MCF 10A (cell line): ENCODE measurements around the gene NEK11. TPM values are rescaled to one million over a fixed set of nuclear protein-coding genes. Genes with fewer than 3 reads are reported as not detected.

ENCODE experiments used
- BruUV-seq: library from RNA; stranded (reverse); fragments of 400-500 nt; replicated peaks from 2 replicates; lab custom pipeline; 2021; lab: Mats Ljungman, UMichigan
- CTCF ChIA-PET: fragments of 300-600 bp; sonication (Branson Sonifier 250); formaldehyde crosslinking; extraction: SDS; loops from one replicate; lab custom pipeline; 2021; ENCODE audit warnings: antibody characterized with exemption, inconsistent platforms; lab: Yijun Ruan, JAX
- POLR2A ChIA-PET: fragments of 300-600, 350-650 bp; sonication (Branson Sonifier 250); formaldehyde crosslinking; extraction: SDS; loops from one replicate; lab custom pipeline; 2020; ENCODE audit warnings: antibody characterized with exemption, inconsistent platforms; lab: Yijun Ruan, JAX
- DNase-seq: peaks from one replicate; pipeline ENCODE4 v3.0.0-alpha.2; 2018; ENCODE audit not compliant: unreplicated experiment
- H3K27ac Mint-ChIP-seq: one replicate; pipeline ENCODE4 v1.8.0; 2022; ENCODE audit warnings: mild to moderate bottlenecking, low read depth, mixed read lengths; ENCODE audit not compliant: unreplicated experiment
- H3K27me3 Mint-ChIP-seq: one replicate; pipeline ENCODE4 v1.8.0; 2022; ENCODE audit warnings: mixed read lengths; ENCODE audit not compliant: insufficient read depth, unreplicated experiment
- H3K36me3 Mint-ChIP-seq: one replicate; pipeline ENCODE4 v1.8.0; 2022; ENCODE audit warnings: mild to moderate bottlenecking, moderate library complexity, mixed read lengths; ENCODE audit not compliant: insufficient read depth, unreplicated experiment
- H3K4me1 Mint-ChIP-seq: one replicate; pipeline ENCODE4 v1.8.0; 2022; ENCODE audit warnings: mixed read lengths; ENCODE audit not compliant: insufficient read depth, unreplicated experiment
- H3K4me3 Mint-ChIP-seq: one replicate; pipeline ENCODE4 v1.8.0; 2022; ENCODE audit warnings: mild to moderate bottlenecking, moderate library complexity, mixed read lengths; ENCODE audit not compliant: unreplicated experiment
- H3K9me3 Mint-ChIP-seq: one replicate; pipeline ENCODE4 v1.8.0; 2022; ENCODE audit warnings: mixed read lengths; ENCODE audit not compliant: unreplicated experiment
- intact Hi-C: fragments of 100-400 bp; cut with micrococcal nuclease; formaldehyde crosslinking; loops from 2 replicates; pipeline ENCODE4 v1.14.1; 2022
- total RNA-seq: library from RNA; stranded (reverse); gene quantifications from 2 replicates; pipeline ENCODE4 v1.2.3, GENCODE V29; 2022
- TF ChIP-seq, protein P1 (sequence below): fragments of 200-600 bp; IDR thresholded peaks from one replicate; pipeline ENCODE4 v1.8.0; 2022; ENCODE audit warnings: antibody characterized with exemption, mild to moderate bottlenecking; ENCODE audit not compliant: unreplicated experiment

The NEK11 gene
- total RNA-seq, 1 experiment from 2014 or later: 6.9 TPM

DNA sequence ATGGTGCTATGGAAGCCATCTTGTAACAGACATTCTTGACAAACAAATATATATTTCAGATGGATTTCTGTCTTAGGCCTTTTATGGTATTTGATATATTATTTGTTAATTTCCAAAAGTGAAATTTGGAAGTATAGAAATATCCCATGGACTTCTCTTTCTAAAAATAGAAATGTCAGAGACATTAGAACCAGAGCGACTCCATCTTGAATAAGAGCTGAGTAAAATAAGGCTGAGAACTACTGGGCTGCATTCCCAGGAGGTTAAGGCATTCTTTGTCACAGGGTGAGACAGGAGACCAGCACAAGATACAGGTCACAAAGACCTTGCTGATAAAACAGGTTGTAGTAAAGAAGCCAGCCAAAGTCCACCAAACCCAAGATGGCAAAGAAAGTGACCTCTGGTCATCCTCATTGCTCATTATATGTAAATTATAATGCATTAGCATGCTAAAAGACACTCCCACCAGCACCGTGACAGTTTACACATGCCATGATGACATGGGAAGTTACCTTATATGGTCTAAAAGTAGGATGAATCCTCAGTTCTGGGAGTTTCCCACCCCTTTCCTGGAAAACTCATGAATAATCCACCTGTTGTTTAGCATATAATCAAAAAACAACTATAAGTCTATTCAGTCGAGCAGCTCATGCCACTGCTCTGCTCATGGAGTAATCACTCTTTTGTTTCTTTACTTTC, 146.0 kb downstream of the NEK11 start:
- ChIA-PET POLR2A (interaction anchor here (0.7 kb wide), 1 partner anchor 216 kb away, joined by 3 read pairs; no protein-coding TSS in a partner anchor), CTCF (no interaction called here)
- TF ChIP-seq, protein P1, sequence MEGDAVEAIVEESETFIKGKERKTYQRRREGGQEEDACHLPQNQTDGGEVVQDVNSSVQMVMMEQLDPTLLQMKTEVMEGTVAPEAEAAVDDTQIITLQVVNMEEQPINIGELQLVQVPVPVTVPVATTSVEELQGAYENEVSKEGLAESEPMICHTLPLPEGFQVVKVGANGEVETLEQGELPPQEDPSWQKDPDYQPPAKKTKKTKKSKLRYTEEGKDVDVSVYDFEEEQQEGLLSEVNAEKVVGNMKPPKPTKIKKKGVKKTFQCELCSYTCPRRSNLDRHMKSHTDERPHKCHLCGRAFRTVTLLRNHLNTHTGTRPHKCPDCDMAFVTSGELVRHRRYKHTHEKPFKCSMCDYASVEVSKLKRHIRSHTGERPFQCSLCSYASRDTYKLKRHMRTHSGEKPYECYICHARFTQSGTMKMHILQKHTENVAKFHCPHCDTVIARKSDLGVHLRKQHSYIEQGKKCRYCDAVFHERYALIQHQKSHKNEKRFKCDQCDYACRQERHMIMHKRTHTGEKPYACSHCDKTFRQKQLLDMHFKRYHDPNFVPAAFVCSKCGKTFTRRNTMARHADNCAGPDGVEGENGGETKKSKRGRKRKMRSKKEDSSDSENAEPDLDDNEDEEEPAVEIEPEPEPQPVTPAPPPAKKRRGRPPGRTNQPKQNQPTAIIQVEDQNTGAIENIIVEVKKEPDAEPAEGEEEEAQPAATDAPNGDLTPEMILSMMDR: no peak
- no peak overlapping the region for H3K27ac Mint-ChIP-seq
- no peaks in the 10 kb centered on the region for H3K27me3 Mint-ChIP-seq
- no TSS peak for BruUV-seq
- DNase-seq: no peak
- no peaks in the 10 kb centered on the region for H3K4me1 Mint-ChIP-seq
- H3K9me3 Mint-ChIP-seq: no peaks in the 10 kb centered on the region
- intact Hi-C loops: no loop called here
- no peak overlapping the region for H3K4me3 Mint-ChIP-seq
- H3K36me3 Mint-ChIP-seq: peaks cover 7% of the 10 kb centered on the region

GRCh38 chr3:131174752-131175151, 148.1 kb downstream of the NEK11 start:
- intact Hi-C loops: no loop called here
- DNase-seq: no peak
- peaks cover 7% of the 10 kb centered on the region for H3K36me3 Mint-ChIP-seq
- no peak overlapping the region for H3K27ac Mint-ChIP-seq
- TF ChIP-seq, protein P1: no peak
- ChIA-PET POLR2A (interaction anchor here (0.6 kb wide), 1 partner anchor 133 kb away, joined by 3 read pairs; no protein-coding TSS in a partner anchor), CTCF (no interaction called here)
- BruUV-seq: no TSS peak
- no peaks in the 10 kb centered on the region for H3K27me3 Mint-ChIP-seq
- H3K4me1 Mint-ChIP-seq: no peaks in the 10 kb centered on the region
- H3K4me3 Mint-ChIP-seq: no peak overlapping the region
- H3K9me3 Mint-ChIP-seq: no peaks in the 10 kb centered on the region

DNA sequence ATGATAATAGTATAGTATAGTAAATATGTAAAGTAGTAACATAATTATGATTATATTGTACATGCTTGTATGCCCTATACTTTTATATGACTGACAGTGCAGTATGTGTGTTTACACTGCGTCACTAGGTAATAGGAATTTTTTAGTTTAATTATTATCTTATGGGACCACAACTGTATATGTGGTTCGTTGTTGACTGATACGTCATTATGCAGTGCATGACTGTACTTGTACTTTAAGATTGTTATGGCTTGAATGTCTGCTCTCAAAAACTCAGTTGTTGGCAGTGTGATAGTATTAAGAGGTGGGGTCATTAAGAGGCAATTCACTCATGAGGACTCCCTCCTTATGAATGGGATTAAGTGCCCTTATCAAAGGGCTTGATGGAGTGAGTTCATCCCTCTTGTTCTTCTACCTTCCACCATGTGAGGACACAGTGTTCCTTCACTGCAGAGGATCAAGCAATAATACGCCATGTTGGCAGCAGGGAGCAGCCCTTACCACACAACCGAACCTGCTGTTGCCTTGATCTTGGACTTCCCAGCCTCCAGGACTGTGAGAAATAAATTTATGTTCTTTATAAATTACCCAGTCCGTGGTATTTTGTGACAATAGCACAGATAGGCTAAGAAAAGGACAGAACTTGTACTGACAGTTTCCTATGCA, 152.2 kb downstream of the NEK11 start:
- no peak overlapping the region for H3K4me3 Mint-ChIP-seq
- no TSS peak for BruUV-seq
- H3K4me1 Mint-ChIP-seq: no peaks in the 10 kb centered on the region
- ChIA-PET POLR2A (no interaction called here), CTCF (interaction anchor here (0.7 kb wide), 1 partner anchor 64 kb away, joined by 3 read pairs; no protein-coding TSS in a partner anchor)
- TF ChIP-seq, protein P1: no peak
- no peak for DNase-seq
- no peaks in the 10 kb centered on the region for H3K27me3 Mint-ChIP-seq
- intact Hi-C loops: no loop called here
- H3K27ac Mint-ChIP-seq: no peak overlapping the region
- no peaks in the 10 kb centered on the region for H3K9me3 Mint-ChIP-seq
- H3K36me3 Mint-ChIP-seq: peaks cover 4% of the 10 kb centered on the region

DNA sequence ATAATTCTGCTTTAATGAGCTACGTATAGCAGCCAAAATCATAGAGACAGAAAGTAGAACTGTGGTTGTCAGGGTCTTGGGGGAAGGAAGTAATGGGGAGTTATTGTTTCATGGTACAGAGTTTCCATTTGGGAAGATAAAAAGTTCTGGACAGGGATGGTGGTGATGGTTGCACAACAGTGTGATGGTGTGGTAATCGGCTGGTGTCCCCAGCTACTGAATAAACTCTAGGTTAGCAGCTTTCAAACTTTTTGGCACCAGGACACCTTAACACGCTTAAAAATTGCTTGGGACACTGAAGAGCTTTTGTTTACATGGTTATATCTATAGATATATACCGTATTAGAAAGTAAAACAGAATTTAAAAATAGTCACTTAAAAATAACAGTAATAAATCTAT, 166.0 kb downstream of the NEK11 start:
- Mint-ChIP-seq H3K4me1 (no peaks in the 10 kb centered on the region), H3K27ac (no peak overlapping the region), H3K9me3 (no peaks in the 10 kb centered on the region), H3K27me3 (no peaks in the 10 kb centered on the region), H3K4me3 (no peak overlapping the region), H3K36me3 (no peaks in the 10 kb centered on the region)
- TF ChIP-seq, protein P1: no peak
- ChIA-PET CTCF (no interaction called here), POLR2A (interaction anchor here (1.0 kb wide), 1 partner anchor 189 kb away, joined by 3 read pairs; the partner anchor contains the start of gene NUDT16)
- DNase-seq: no peak
- no TSS peak for BruUV-seq
- intact Hi-C loops: no loop called here
